H1 (cell line): ENCODE results near the gene SCRG1. TPM values are rescaled to one million over a fixed set of nuclear protein-coding genes. Genes with fewer than 3 reads are reported as not detected.

Experiments
- CTCF ChIA-PET: fragments of 300-600 bp; sonication (Branson Sonifier 250); formaldehyde crosslinking; loops from one replicate; lab custom pipeline; 2021; ENCODE audit not compliant: partially characterized antibody; lab: Charles Lee
- POLR2A ChIA-PET: fragments of 300-600 bp; sonication (Branson Sonifier 250); formaldehyde crosslinking; loops from one replicate; lab custom pipeline; 2021; ENCODE audit warnings: inconsistent platforms; ENCODE audit not compliant: partially characterized antibody; lab: Charles Lee
- DNase-seq, 2 experiments: peaks; one replicate each; pipeline versions ENCODE4 v3.0.0 to v3.0.0-alpha.2; 2010 to 2022; ENCODE audit warnings: low spot score in 2 of 2, low read depth in 1 of 2, mixed read lengths in 1 of 2
- FAIRE-seq: peaks from 2 replicates; lab custom pipeline; 2011; peaks lifted over from hg19 to GRCh38; lab: Jason Lieb, UNC
- H2AFZ ChIP-seq: 2 replicates; pipeline ENCODE4 v1.8.1; 2012; ENCODE audit warnings: low read length, inconsistent platforms
- H2AK5ac ChIP-seq: 2 replicates; pipeline ENCODE4 v1.6.1; 2013; ENCODE audit warnings: low read depth, low read length
- H2BK120ac ChIP-seq: replicated peaks from 2 replicates; pipeline ENCODE3; 2013; ENCODE audit warnings: low read depth, low read length, inconsistent platforms
- H2BK12ac ChIP-seq: 2 replicates; pipeline ENCODE4 v1.6.1; 2013; ENCODE audit warnings: low read depth, low read length
- H2BK15ac ChIP-seq: 2 replicates; pipeline ENCODE4 v1.6.1; 2013; ENCODE audit warnings: low read length
- H2BK20ac ChIP-seq: 2 replicates; pipeline ENCODE4 v1.6.1; 2013; ENCODE audit warnings: low read length
- H2BK5ac ChIP-seq: 2 replicates; pipeline ENCODE4 v1.6.1; 2013; ENCODE audit warnings: low read depth, low read length
- H3K14ac ChIP-seq: 2 replicates; pipeline ENCODE4 v1.6.1; 2013; ENCODE audit warnings: inconsistent platforms; ENCODE audit not compliant: insufficient read length
- H3K18ac ChIP-seq: 2 replicates; pipeline ENCODE4 v1.6.1; 2013; ENCODE audit warnings: low read length; ENCODE audit errors: extremely low read depth
- H3K23ac ChIP-seq: 2 replicates; pipeline ENCODE4 v1.6.1; 2013; ENCODE audit warnings: inconsistent platforms; ENCODE audit not compliant: insufficient read length
- H3K23me2 ChIP-seq: 2 replicates; pipeline ENCODE4 v1.6.1; 2013; ENCODE audit warnings: low read depth, low read length
- H3K27ac ChIP-seq: 2 replicates; pipeline ENCODE4 v1.6.1; 2011; ENCODE audit warnings: low read depth, low read length, inconsistent platforms
- H3K27me3 ChIP-seq, 4 experiments: replicated peaks in 1 of 4; 1 replicate in 1 of 4; 2 replicates in 3 of 4; pipeline versions ENCODE4 v1.6.1 to v1.8.1; 2011 to 2013; ENCODE audit warnings: low read length in 3 of 4, mild to moderate bottlenecking in 3 of 4, inconsistent platforms in 2 of 4, mixed read lengths in 2 of 4, moderate library complexity in 1 of 4; ENCODE audit not compliant: control insufficient read depth in 3 of 4, insufficient read depth in 3 of 4; ENCODE audit errors: extremely low read depth in 1 of 4
- H3K36me3 ChIP-seq, 4 experiments: 2 replicates each; pipeline versions ENCODE4 v1.6.1 to v1.8.1; 2011 to 2013; ENCODE audit warnings: mild to moderate bottlenecking in 4 of 4, low read length in 3 of 4, moderate library complexity in 2 of 4, control low read depth in 1 of 4, inconsistent platforms in 1 of 4; ENCODE audit not compliant: insufficient read depth in 4 of 4, control insufficient read depth in 2 of 4
- H3K4ac ChIP-seq: replicated peaks from 2 replicates; pipeline ENCODE3; 2013; ENCODE audit warnings: low read length, low read depth, mixed read lengths, inconsistent platforms; ENCODE audit not compliant: insufficient read length
- H3K4me1 ChIP-seq, 4 experiments: replicated peaks in 1 of 4; 1 replicate in 1 of 4; 2 replicates in 3 of 4; pipeline versions ENCODE4 v1.6.1 to v1.8.1; 2011 to 2013; ENCODE audit warnings: low read length in 3 of 4, inconsistent platforms in 2 of 4, mixed read lengths in 1 of 4; ENCODE audit not compliant: insufficient read depth in 4 of 4, control insufficient read depth in 3 of 4
- H3K4me2 ChIP-seq, 2 experiments: 2 replicates each; pipeline versions ENCODE4 v1.6.1 to v1.8.1; 2011 to 2013; ENCODE audit warnings: low read depth in 2 of 2, low read length in 2 of 2, control low read depth in 1 of 2, inconsistent platforms in 1 of 2, mild to moderate bottlenecking in 1 of 2; ENCODE audit not compliant: insufficient read depth in 1 of 2
- H3K4me3 ChIP-seq, 4 experiments: fragments of 200-600, 300-600 bp in 1 of 4; sonication (generic), shearing (Covaris generic), sonication (Bioruptor Twin) in 1 of 4; 2 replicates each; pipeline versions ENCODE4 v1.5.1 to v1.8.1; 2011 to 2016; ENCODE audit warnings: low read length in 4 of 4, low read depth in 3 of 4, control low read depth in 2 of 4, inconsistent platforms in 2 of 4, mild to moderate bottlenecking in 2 of 4, mixed read lengths in 1 of 4, moderate library complexity in 1 of 4; ENCODE audit not compliant: insufficient read depth in 2 of 4; ENCODE audit errors: extremely low read depth in 1 of 4
- H3K56ac ChIP-seq: replicated peaks from 2 replicates; pipeline ENCODE3; 2013; ENCODE audit warnings: low read depth, mild to moderate bottlenecking, mixed read lengths, low read length, inconsistent platforms; ENCODE audit not compliant: insufficient read length
- H3K79me1 ChIP-seq: 2 replicates; pipeline ENCODE4 v1.6.1; 2013; ENCODE audit warnings: low read depth, low read length, control low read depth
- H3K79me2 ChIP-seq, 2 experiments: 2 replicates each; pipeline versions ENCODE4 v1.6.1 to v1.8.1; 2012 to 2013; ENCODE audit warnings: low read length in 2 of 2, mild to moderate bottlenecking in 2 of 2, inconsistent platforms in 1 of 2; ENCODE audit not compliant: insufficient read depth in 2 of 2, control insufficient read depth in 1 of 2
- H3K9ac ChIP-seq, 4 experiments: replicated peaks in 1 of 4; 1 replicate in 1 of 4; 2 replicates in 3 of 4; pipeline versions ENCODE4 v1.6.1 to v1.8.1; 2011 to 2013; ENCODE audit warnings: low read depth in 3 of 4, low read length in 3 of 4, control low read depth in 2 of 4, mild to moderate bottlenecking in 2 of 4, moderate library complexity in 2 of 4, inconsistent platforms in 1 of 4; ENCODE audit errors: extremely low read depth in 1 of 4
- H3K9me3 ChIP-seq, 2 experiments: 2 replicates each; pipeline versions ENCODE4 v1.6.1 to v1.8.1; 2012 to 2013; ENCODE audit warnings: mild to moderate bottlenecking in 2 of 2, moderate library complexity in 2 of 2, control low read depth in 1 of 2, inconsistent platforms in 1 of 2, low read depth in 1 of 2, low read length in 1 of 2, mixed read lengths in 1 of 2; ENCODE audit not compliant: insufficient read depth in 2 of 2
- H4K20me1 ChIP-seq, 2 experiments: replicated peaks in 1 of 2; 2 replicates each; pipeline versions ENCODE3 to v1.8.1; 2011 to 2013; ENCODE audit warnings: inconsistent platforms in 2 of 2, low read length in 2 of 2, mild to moderate bottlenecking in 1 of 2; ENCODE audit not compliant: insufficient read depth in 2 of 2, control insufficient read depth in 1 of 2
- H4K5ac ChIP-seq: 2 replicates; pipeline ENCODE4 v1.6.1; 2013; ENCODE audit warnings: low read length, low read depth, mixed read lengths, inconsistent platforms; ENCODE audit not compliant: insufficient read length
- H4K8ac ChIP-seq: 2 replicates; pipeline ENCODE4 v1.8.0; 2013; ENCODE audit warnings: mild to moderate bottlenecking, moderate library complexity, low read length, inconsistent platforms; ENCODE audit not compliant: insufficient read depth; ENCODE audit errors: extremely low read depth
- H4K91ac ChIP-seq: replicated peaks from 2 replicates; pipeline ENCODE3; 2013; ENCODE audit warnings: low read length, mixed read lengths, inconsistent platforms; ENCODE audit not compliant: insufficient read length
- CEBPB ChIP-seq: IDR thresholded peaks from 2 replicates; pipeline ENCODE4 v1.6.1; 2012; ENCODE audit warnings: low read depth, low read length
- EGR1 ChIP-seq: IDR thresholded peaks from 2 replicates; pipeline ENCODE4 v1.6.1; 2011; ENCODE audit warnings: low read depth, low read length, borderline replicate concordance
- EP300 ChIP-seq, 2 experiments: IDR thresholded peaks; 1 replicate in 1 of 2; 2 replicates in 1 of 2; pipeline ENCODE4 v1.6.1; 2011 to 2012; ENCODE audit warnings: low read depth in 2 of 2, low read length in 2 of 2, mild to moderate bottlenecking in 2 of 2, borderline replicate concordance in 1 of 2, inconsistent platforms in 1 of 2, moderate library complexity in 1 of 2
- HDAC6 ChIP-seq: IDR thresholded peaks from one replicate; pipeline ENCODE4 v1.7.1; 2012; ENCODE audit warnings: low read depth, mild to moderate bottlenecking, inconsistent platforms, low read length, moderate library complexity
- JUN ChIP-seq: IDR thresholded peaks from 2 replicates; pipeline ENCODE4 v1.6.1; 2011; ENCODE audit warnings: low read depth, mild to moderate bottlenecking, improper control_type of control experiment, low read length
- JUND ChIP-seq: IDR thresholded peaks from 2 replicates; pipeline ENCODE4 v1.6.1; 2011; ENCODE audit warnings: mild to moderate bottlenecking, improper control_type of control experiment, low read length
- POLR2A ChIP-seq, 2 experiments: IDR thresholded peaks; 1 replicate in 1 of 2; 2 replicates in 1 of 2; pipeline ENCODE4 v1.6.1; 2011; ENCODE audit warnings: low read depth in 2 of 2, low read length in 2 of 2, mild to moderate bottlenecking in 2 of 2; ENCODE audit errors: control extremely low read depth in 1 of 2
- SRF ChIP-seq: IDR thresholded peaks from 2 replicates; pipeline ENCODE4 v1.6.1; 2011; ENCODE audit warnings: mild to moderate bottlenecking, low read depth, low read length, moderate library complexity
- SUZ12 ChIP-seq: fragments of 200-600 bp; sonication (generic); IDR thresholded peaks from 2 replicates; pipeline ENCODE4 v1.6.1; 2012; ENCODE audit warnings: mild to moderate bottlenecking, inconsistent platforms, low read length, moderate library complexity, mixed read lengths
- TAF7 ChIP-seq: optimal IDR thresholded peaks from 2 replicates; pipeline ENCODE3; 2011; ENCODE audit warnings: low read depth, mild to moderate bottlenecking, inconsistent platforms, low read length, moderate library complexity, borderline replicate concordance
- USF2 ChIP-seq: IDR thresholded peaks from 2 replicates; pipeline ENCODE4 v1.6.1; 2011; ENCODE audit warnings: low read length, improper control_type of control experiment
- ZNF274 ChIP-seq: IDR thresholded peaks from 2 replicates; pipeline ENCODE4 v1.7.0; 2012; ENCODE audit warnings: low read length, borderline replicate concordance; ENCODE audit errors: extremely low read depth
- WGBS, 2 experiments: shearing (Covaris generic) in 1 of 2; methylation state at CpG; one replicate each; pipeline versions ENCODE4 v1.1.6 to v1.1.7; 2013 to 2015; ENCODE audit warnings: low lambda C conversion rate in 2 of 2, mixed read lengths in 2 of 2, inconsistent platforms in 1 of 2, low coverage in 1 of 2, missing lambda C conversion rate in 1 of 2; ENCODE audit not compliant: insufficient replicate concordance in 2 of 2, insufficient coverage in 1 of 2, insufficient read length in 1 of 2; ENCODE audit errors: extremely low coverage in 1 of 2, missing lambda C conversion rate in 1 of 2; 5-methylcytosine and 5-hydroxymethylcytosine counted together
- polyA plus RNA-seq, 7 experiments: library from polyadenylated mRNA; depleted of rRNA in 3 of 7; stranded (reverse) in 5 of 7; unstranded in 2 of 7; fragments of >200 nt in 5 of 7; fragments of 200-250 nt in 2 of 7; gene quantifications; 1 replicate in 5 of 7; 2 replicates in 1 of 7; 4 replicates in 1 of 7; pipeline versions ENCODE4 v1.2.1 to v1.2.3, GENCODE V29; 2011 to 2013; ENCODE audit warnings: missing spikeins in 2 of 7, mixed read lengths in 2 of 7
- total RNA-seq: library from RNA; stranded (reverse); fragmentation: NEBNext Ultra II Directional; extraction: Animal tissue kit (Norgen Biotek cat#: 25700); gene quantifications from 2 replicates; pipeline ENCODE4 v1.2.1, GENCODE V29; 2021
- TF ChIP-seq, protein P1 (sequence below): IDR thresholded peaks from 2 replicates; pipeline ENCODE4 v1.6.1; 2011; ENCODE audit warnings: low read depth, mild to moderate bottlenecking, low read length; ENCODE audit not compliant: insufficient read depth

The SCRG1 gene
- total and polyA plus RNA-seq, 2 of the 8 experiments (the other 6 are each of a cell fraction or from before 2014, with no cell fraction given) = not detected

DNA sequence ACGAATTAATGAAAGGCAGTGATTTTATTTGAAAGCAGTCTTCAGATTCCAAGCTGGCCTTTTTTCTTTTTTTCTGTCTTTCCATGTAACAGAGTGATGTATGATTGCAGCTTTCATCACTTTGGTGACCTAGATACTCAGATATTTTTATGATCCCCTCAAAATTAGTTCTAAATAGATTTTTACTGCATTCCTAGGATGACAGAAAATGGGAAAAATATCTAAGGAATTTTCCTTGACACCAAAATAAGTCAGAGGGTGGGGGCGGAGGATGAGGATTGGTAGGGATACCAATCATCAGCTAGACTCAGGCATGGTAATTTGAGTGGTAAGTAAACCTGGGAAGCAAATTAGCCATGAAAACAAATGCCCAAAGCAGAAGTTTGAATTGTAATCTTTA lies 52.8 kb downstream of the SCRG1 start:
- Histone ChIP-seq H3K9me3 (no peaks in the 10 kb centered on the region), H3K79me2 (no peaks in the 10 kb centered on the region), H3K4me1 (peaks cover 0 to 9% (median 3%) of the 10 kb centered on the region in 4 experiments; a peak in 3 of 7 replicates), H3K27me3 (no peaks in the 10 kb centered on the region), H2BK20ac (no peak overlapping the region), H3K4me2 (no peak overlapping the region), H3K27ac (no peak overlapping the region), H3K79me1 (no peaks in the 10 kb centered on the region), H3K23me2 (no peaks in the 10 kb centered on the region), H4K20me1 (no peaks in the 10 kb centered on the region), H3K4ac (no peak overlapping the region), H3K36me3 (no peaks in the 10 kb centered on the region), H2BK5ac (no peak overlapping the region), H2BK15ac (no peak overlapping the region), H2AK5ac (no peak overlapping the region), H3K14ac (no peak overlapping the region), H4K5ac (no peak overlapping the region), H4K91ac (no peak overlapping the region), H3K23ac (no peak overlapping the region), H3K9ac (no peak overlapping the region), H4K8ac (no peak overlapping the region), H2AFZ (no peak overlapping the region), H3K18ac (no peak overlapping the region), H2BK12ac (no peak overlapping the region), H3K4me3 (no peak overlapping the region), H2BK120ac (no peak overlapping the region), H3K56ac (no peak overlapping the region)
- FAIRE-seq (no peak), DNase-seq (no peak)
- ChIA-PET POLR2A (interaction anchor here (1.3 to 6.5 kb wide), 2 partner anchors 10 to 12 kb away, joined by 5 to 48 read pairs; partner anchors contain the start of gene HMGB2), CTCF (interaction anchor here (0.9 to 2.7 kb wide), 12 partner anchors 9 to 333 kb away, joined by 3 to 16 read pairs (median 6); no protein-coding TSS in a partner anchor)
- WGBS, 2 experiments = 82% methylated on average over 2 of the region's 2 CpGs; no CpG with 5 or more reads in 1 of the 2 experiments
- TF ChIP-seq JUN = no peak
- no peak for TF ChIP-seq HDAC6
- TF ChIP-seq SRF = no peak
- no peak for TF ChIP-seq ZNF274
- TF ChIP-seq JUND = no peak
- no peak for TF ChIP-seq USF2
- no peak for TF ChIP-seq TAF7
- no peak for TF ChIP-seq SUZ12
- no peak for TF ChIP-seq POLR2A (IDR thresholded peaks at IDR 0.05; ENCODE audit: control extremely low read depth in 1 of 2, low read depth in 2 of 2, low read length in 2 of 2)
- TF ChIP-seq CEBPB = no peak
- TF ChIP-seq, protein P1, sequence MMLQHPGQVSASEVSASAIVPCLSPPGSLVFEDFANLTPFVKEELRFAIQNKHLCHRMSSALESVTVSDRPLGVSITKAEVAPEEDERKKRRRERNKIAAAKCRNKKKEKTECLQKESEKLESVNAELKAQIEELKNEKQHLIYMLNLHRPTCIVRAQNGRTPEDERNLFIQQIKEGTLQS = no peak
- TF ChIP-seq EP300 (IDR thresholded peaks at IDR 0.05; ENCODE audit: borderline replicate concordance in 1 of 2, low read depth in 2 of 2, low read length in 2 of 2) = no peak
- TF ChIP-seq EGR1 = no peak
